ENCODE measurements around the gene PPP5C.

GRCh38 chr19:46324277-46324676 lies 22.6 kb upstream of the PPP5C start:
- TF ChIP-seq CTCF (IDR thresholded peaks at IDR 0.05) (no peak), EP300 (IDR thresholded peaks at IDR 0.05) (no peak), POLR2A (IDR thresholded peaks at IDR 0.05) (no peak)

All from tibial nerve (tissue), 4 donors.